Measurements from ENCODE around the gene LSMEM2. TPM values are rescaled to one million over a fixed set of nuclear protein-coding genes. Genes with fewer than 3 reads are reported as not detected.

The LSMEM2 gene
- total RNA-seq, 1 donor from 2014 or later = not detected

DNA sequence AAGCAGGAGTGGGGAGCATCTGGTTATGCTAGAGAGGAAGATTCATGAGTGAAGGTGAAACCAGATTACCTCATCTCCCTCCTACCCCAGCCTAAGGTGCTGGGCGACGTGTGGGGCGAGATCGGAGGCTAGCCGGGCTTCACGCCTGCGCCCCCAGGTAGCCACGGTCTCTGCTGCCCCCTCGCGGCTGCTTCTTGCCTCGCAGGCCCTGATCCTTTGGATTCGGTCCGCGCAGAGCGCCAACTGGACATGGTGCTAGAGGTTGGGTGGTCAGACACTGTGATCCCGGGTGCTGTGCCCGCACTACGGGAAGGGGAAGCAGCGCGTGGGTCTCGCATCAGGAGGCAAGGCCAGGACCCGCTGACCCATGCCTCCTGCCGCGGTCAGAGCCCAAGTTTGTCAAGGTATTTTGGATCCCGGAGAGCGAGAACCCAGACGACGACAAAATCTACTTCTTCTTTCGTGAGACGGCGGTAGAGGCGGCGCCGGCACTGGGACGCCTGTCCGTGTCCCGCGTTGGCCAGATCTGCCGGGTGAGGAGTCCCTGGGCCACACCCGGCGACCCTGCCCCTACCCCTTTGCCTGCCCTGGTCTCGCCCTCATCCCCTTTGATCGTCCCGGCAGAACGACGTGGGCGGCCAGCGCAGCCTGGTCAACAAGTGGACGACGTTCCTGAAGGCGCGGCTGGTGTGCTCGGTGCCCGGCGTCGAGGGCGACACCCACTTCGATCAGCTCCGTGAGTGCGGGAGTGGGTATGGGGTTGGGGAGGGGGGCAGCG lies 5.8 kb upstream of the LSMEM2 start:
- DNase-seq (ENCODE audit: low read depth) = no peak
- H3K4me3 ChIP-seq (ENCODE audit: low read depth, low read length) = peak overlapping the region; percentile 32

GRCh38 chr3:50273689-50274065 lies 5.2 kb upstream of the LSMEM2 start:
- no peak for DNase-seq (ENCODE audit: low read depth)
- TF ChIP-seq, protein P1, sequence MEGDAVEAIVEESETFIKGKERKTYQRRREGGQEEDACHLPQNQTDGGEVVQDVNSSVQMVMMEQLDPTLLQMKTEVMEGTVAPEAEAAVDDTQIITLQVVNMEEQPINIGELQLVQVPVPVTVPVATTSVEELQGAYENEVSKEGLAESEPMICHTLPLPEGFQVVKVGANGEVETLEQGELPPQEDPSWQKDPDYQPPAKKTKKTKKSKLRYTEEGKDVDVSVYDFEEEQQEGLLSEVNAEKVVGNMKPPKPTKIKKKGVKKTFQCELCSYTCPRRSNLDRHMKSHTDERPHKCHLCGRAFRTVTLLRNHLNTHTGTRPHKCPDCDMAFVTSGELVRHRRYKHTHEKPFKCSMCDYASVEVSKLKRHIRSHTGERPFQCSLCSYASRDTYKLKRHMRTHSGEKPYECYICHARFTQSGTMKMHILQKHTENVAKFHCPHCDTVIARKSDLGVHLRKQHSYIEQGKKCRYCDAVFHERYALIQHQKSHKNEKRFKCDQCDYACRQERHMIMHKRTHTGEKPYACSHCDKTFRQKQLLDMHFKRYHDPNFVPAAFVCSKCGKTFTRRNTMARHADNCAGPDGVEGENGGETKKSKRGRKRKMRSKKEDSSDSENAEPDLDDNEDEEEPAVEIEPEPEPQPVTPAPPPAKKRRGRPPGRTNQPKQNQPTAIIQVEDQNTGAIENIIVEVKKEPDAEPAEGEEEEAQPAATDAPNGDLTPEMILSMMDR (conservative IDR thresholded peaks at IDR 0.05; ENCODE audit: low read depth, low read length) = no peak
- no peak overlapping the region for H3K4me3 ChIP-seq (ENCODE audit: low read depth, low read length)

More for the DNA sequence above, 5.8 kb upstream of the LSMEM2 start:
- TF ChIP-seq, protein P1 (conservative IDR thresholded peaks at IDR 0.05; ENCODE audit: low read depth, low read length) = peak; percentile 93

GRCh38 chr3:50274371-50275104 lies 4.3 kb upstream of the LSMEM2 start:
- no peak for DNase-seq (ENCODE audit: low read depth)
- TF ChIP-seq, protein P1 (conservative IDR thresholded peaks at IDR 0.05; ENCODE audit: low read depth, low read length) = peak; percentile 80
- no peak overlapping the region for H3K4me3 ChIP-seq (ENCODE audit: low read depth, low read length)

GRCh38 chr3:50275141-50275995 lies 3.5 kb upstream of the LSMEM2 start:
- no peak for DNase-seq (ENCODE audit: low read depth)
- TF ChIP-seq, protein P1 (conservative IDR thresholded peaks at IDR 0.05; ENCODE audit: low read depth, low read length) = no peak
- H3K4me3 ChIP-seq (ENCODE audit: low read depth, low read length) = no peak overlapping the region

DNA sequence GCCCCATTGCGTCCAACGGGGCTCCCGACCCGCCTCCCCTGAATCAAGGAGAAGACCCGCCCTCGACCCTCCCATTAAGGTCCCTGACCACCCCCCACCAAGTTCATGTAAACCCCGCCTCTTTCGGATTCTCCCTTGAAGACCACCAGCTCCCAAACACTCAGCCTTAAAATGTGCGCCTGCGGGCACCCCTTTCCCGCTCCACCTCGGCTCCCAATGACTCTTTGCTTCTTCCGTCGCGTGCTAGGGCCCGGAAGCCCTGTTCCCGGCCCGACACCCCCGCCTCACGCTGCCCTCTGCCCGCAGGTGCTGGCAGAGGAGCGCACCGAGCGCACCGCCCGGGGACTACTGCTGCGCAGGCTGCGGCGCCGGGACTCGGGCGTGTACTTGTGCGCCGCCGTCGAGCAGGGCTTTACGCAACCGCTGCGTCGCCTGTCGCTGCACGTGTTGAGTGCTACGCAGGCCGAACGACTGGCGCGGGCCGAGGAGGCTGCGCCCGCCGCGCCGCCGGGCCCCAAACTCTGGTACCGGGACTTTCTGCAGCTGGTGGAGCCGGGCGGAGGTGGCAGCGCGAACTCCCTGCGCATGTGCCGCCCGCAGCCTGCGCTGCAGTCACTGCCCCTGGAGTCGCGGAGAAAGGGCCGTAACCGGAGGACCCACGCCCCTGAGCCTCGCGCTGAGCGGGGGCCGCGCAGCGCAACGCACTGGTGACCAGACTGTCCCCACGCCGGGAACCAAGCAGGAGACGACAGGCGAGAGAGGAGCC lies 2.7 kb upstream of the LSMEM2 start:
- no peak overlapping the region for H3K4me3 ChIP-seq (ENCODE audit: low read depth, low read length)
- DNase-seq (ENCODE audit: low read depth) = no peak
- TF ChIP-seq, protein P1 (conservative IDR thresholded peaks at IDR 0.05; ENCODE audit: low read depth, low read length) = no peak

- DNase-seq (ENCODE audit: low read depth) = no peak
- H3K4me3 ChIP-seq (ENCODE audit: low read depth, low read length) = no peak overlapping the region
- TF ChIP-seq, protein P1 (conservative IDR thresholded peaks at IDR 0.05; ENCODE audit: low read depth, low read length) = no peak
Observed at GRCh38 chr3:50276762-50277101, 2.2 kb upstream of the LSMEM2 start.

Measured in epithelial cell of proximal tubule (primary cell).